ENCODE data around the gene SEMA3F. TPM values are rescaled to one million over a fixed set of nuclear protein-coding genes. Genes with fewer than 3 reads are reported as not detected.

SEMA3F gene
- total RNA-seq, 1 donor from 2014 or later = 14.5 TPM

GRCh38 chr3:50192689-50193141 is 37.6 kb downstream of the SEMA3F start:
- Histone ChIP-seq H3K4me3 (no peak overlapping the region), H3K9ac (no peak overlapping the region), H3K27me3 (peaks cover 32% of the 10 kb centered on the region), H4K20me1 (ENCODE audit: low read depth) (no peaks in the 10 kb centered on the region), H3K4me2 (no peak overlapping the region), H3F3A (ENCODE audit: low read depth) (peaks cover 6% of the 10 kb centered on the region), H3K27ac (no peak overlapping the region), H3K4me1 (peaks cover 6% of the 10 kb centered on the region), H2AFZ (replicated peaks) (no peak overlapping the region), H3K79me2 (ENCODE audit: low read depth) (no peaks in the 10 kb centered on the region), H3K36me3 (no peaks in the 10 kb centered on the region), H3K9me3 (ENCODE audit: low read depth) (no peaks in the 10 kb centered on the region)
- Mint-ChIP-seq H3K27ac (no peak overlapping the region), H3K4me1 (peaks cover 9% of the 10 kb centered on the region), H3K36me3 (no peaks in the 10 kb centered on the region), H3K9me3 (no peaks in the 10 kb centered on the region), H3K27me3 (ENCODE audit: insufficient read depth, low read depth) (peaks cover 4% of the 10 kb centered on the region), H3K4me3 (peak overlapping the region; percentile 41)
- TF ChIP-seq CTCF (IDR thresholded peaks at IDR 0.05) (peak; percentile 93), EZH2 (IDR thresholded peaks at IDR 0.05) (no peak)
- peak; percentile 81 for DNase-seq (ENCODE audit: low spot score)

GRCh38 chr3:50193286-50193685 is 38.2 kb downstream of the SEMA3F start:
- H3K79me2 ChIP-seq (ENCODE audit: low read depth) = no peaks in the 10 kb centered on the region
- Mint-ChIP-seq H3K9me3 (no peaks in the 10 kb centered on the region), H3K27ac (no peak overlapping the region), H3K27me3 (ENCODE audit: insufficient read depth, low read depth) (peaks cover 4% of the 10 kb centered on the region), H3K4me3 (no peak overlapping the region), H3K36me3 (no peaks in the 10 kb centered on the region), H3K4me1 (peaks cover 9% of the 10 kb centered on the region)
- peaks cover 6% of the 10 kb centered on the region for H3F3A ChIP-seq (ENCODE audit: low read depth)
- H2AFZ ChIP-seq (replicated peaks) = no peak overlapping the region
- H3K4me3 ChIP-seq = no peak overlapping the region
- DNase-seq (ENCODE audit: low spot score) = no peak
- no peaks in the 10 kb centered on the region for H4K20me1 ChIP-seq (ENCODE audit: low read depth)
- TF ChIP-seq CTCF (IDR thresholded peaks at IDR 0.05) = no peak
- TF ChIP-seq EZH2 (IDR thresholded peaks at IDR 0.05) = no peak
- no peak for TF ChIP-seq EZH2phosphoT487 (IDR thresholded peaks at IDR 0.05)
- H3K36me3 ChIP-seq = no peaks in the 10 kb centered on the region
- H3K27ac ChIP-seq = no peak overlapping the region
- H3K4me2 ChIP-seq = no peak overlapping the region
- no peak overlapping the region for H3K9ac ChIP-seq
- peaks cover 6% of the 10 kb centered on the region for H3K4me1 ChIP-seq
- H3K27me3 ChIP-seq = peaks cover 32% of the 10 kb centered on the region
- no peaks in the 10 kb centered on the region for H3K9me3 ChIP-seq (ENCODE audit: low read depth)

GRCh38 chr3:50193746-50194127 is 38.6 kb downstream of the SEMA3F start:
- H3K27me3 ChIP-seq = peaks cover 32% of the 10 kb centered on the region
- no peak overlapping the region for H3K9ac ChIP-seq
- H3F3A ChIP-seq (ENCODE audit: low read depth) = peaks cover 6% of the 10 kb centered on the region
- Mint-ChIP-seq H3K4me3 (no peak overlapping the region), H3K4me1 (peaks cover 9% of the 10 kb centered on the region), H3K36me3 (no peaks in the 10 kb centered on the region), H3K9me3 (no peaks in the 10 kb centered on the region), H3K27ac (no peak overlapping the region), H3K27me3 (ENCODE audit: insufficient read depth, low read depth) (peaks cover 5% of the 10 kb centered on the region)
- no peaks in the 10 kb centered on the region for H3K9me3 ChIP-seq (ENCODE audit: low read depth)
- no peak overlapping the region for H2AFZ ChIP-seq (replicated peaks)
- H3K4me2 ChIP-seq = no peak overlapping the region
- no peaks in the 10 kb centered on the region for H3K36me3 ChIP-seq
- H3K27ac ChIP-seq = no peak overlapping the region
- H3K4me3 ChIP-seq = no peak overlapping the region
- H4K20me1 ChIP-seq (ENCODE audit: low read depth) = no peaks in the 10 kb centered on the region
- peaks cover 5% of the 10 kb centered on the region for H3K4me1 ChIP-seq
- DNase-seq (ENCODE audit: low spot score) = no peak
- TF ChIP-seq CTCF (IDR thresholded peaks at IDR 0.05) (no peak), EZH2phosphoT487 (IDR thresholded peaks at IDR 0.05) (no peak), EZH2 (IDR thresholded peaks at IDR 0.05) (no peak)
- no peaks in the 10 kb centered on the region for H3K79me2 ChIP-seq (ENCODE audit: low read depth)
